GM19099 (cell line): ENCODE data around the gene NEK5.

Source experiments
- POLR2A ChIP-seq: IDR thresholded peaks from 3 replicates; pipeline ENCODE4 v1.6.1; 2011; ENCODE audit warnings: low read depth; ENCODE audit not compliant: insufficient read length; ENCODE audit errors: extremely low read depth

Gene NEK5

GRCh38 chr13:52004511-52005170 is 124.2 kb downstream of the NEK5 start:
- TF ChIP-seq POLR2A = no peak

GRCh38 chr13:52003541-52003940 is 125.3 kb downstream of the NEK5 start:
- no peak for TF ChIP-seq POLR2A

- no peak for TF ChIP-seq POLR2A
Measured at GRCh38 chr13:52002361-52002760, 126.5 kb downstream of the NEK5 start.

GRCh38 chr13:52001120-52001731 is 127.6 kb downstream of the NEK5 start:
- no peak for TF ChIP-seq POLR2A

GRCh38 chr13:51999921-52000320 is 129.0 kb downstream of the NEK5 start:
- TF ChIP-seq POLR2A = no peak

- no peak for TF ChIP-seq POLR2A
Measured at GRCh38 chr13:51999510-51999911, 129.4 kb downstream of the NEK5 start.

- TF ChIP-seq POLR2A = no peak
Measured at GRCh38 chr13:51998723-51999509, 130.0 kb downstream of the NEK5 start.

GRCh38 chr13:51997641-51998330 is 131.1 kb downstream of the NEK5 start:
- no peak for TF ChIP-seq POLR2A

GRCh38 chr13:51997186-51997585 is 131.7 kb downstream of the NEK5 start:
- no peak for TF ChIP-seq POLR2A

GRCh38 chr13:51996641-51997040 is 132.2 kb downstream of the NEK5 start:
- TF ChIP-seq POLR2A = no peak

- no peak for TF ChIP-seq POLR2A
Measured at GRCh38 chr13:51995677-51996551, 133.0 kb downstream of the NEK5 start.

GRCh38 chr13:51993713-51994112 is 135.2 kb downstream of the NEK5 start:
- TF ChIP-seq POLR2A = no peak

GRCh38 chr13:51988988-51989618 is 139.8 kb downstream of the NEK5 start:
- no peak for TF ChIP-seq POLR2A
